Measurements from ENCODE around the gene MFSD8.
A peak's percentile ranks its signal among the peaks of the same experiment; 100 is the strongest.
"Not testable (repeated sequence)": the region's sequence is repeated elsewhere in the genome, so short reads cannot be mapped to it uniquely, and the experiment has no call there.

Gene MFSD8

DNA sequence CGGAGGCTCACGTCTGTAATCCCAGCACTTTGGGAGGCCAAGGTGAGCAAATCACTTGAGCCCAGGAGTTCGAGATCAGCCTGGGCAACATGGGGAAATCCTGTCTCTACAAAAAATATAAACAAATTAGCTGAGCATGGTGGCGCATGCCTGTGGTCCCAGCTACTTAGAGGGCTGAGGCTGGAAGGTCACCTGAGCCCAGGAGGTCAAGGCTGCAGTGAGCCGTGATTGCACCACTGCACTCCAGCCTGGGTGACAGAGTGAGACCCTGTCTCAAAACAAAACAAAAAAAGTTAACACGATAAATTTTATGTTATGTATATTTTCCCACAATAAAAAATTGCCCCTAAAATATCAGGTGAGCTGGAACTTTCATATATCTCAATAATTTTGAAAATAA is 33.1 kb downstream of the MFSD8 start:
- not testable (repeated sequence) for DNase-seq (ENCODE audit: low spot score)

DNA sequence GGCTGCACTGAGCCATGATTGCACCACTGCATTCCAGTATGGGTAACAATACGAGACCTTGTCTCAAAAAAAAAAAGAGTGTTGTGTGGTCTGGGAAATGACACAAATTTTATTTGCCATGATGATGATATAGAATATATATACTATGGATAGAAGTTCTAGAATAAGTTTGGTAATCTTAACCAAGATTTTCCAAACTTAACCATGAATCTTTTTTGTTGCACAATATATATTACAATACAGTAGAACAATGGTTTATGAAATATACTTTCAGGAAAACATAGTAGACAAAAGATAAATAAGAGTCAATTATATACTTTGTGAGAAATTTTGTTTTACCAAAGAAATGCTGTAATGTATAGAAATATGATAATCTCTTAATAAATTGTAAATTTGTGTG is 34.8 kb downstream of the MFSD8 start:
- DNase-seq (ENCODE audit: low spot score): no peak

DNA sequence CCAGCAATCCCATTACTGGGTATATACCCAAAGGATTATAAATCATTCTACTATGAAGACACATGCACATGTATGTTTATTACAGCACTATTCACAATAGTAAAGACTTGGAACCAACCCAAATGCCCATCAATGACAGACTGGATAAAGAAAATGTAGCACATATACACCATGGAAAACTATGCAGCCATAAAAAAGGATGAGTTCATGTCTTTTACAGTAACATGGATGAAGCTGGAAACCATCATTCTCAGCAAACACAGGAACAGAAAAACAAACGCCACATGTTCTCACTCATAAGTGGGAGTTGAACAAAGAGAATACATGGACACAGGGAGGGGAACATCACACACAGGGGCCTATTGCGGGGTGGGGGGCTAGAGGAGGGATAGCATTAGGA is 39.3 kb downstream of the MFSD8 start:
- not testable (repeated sequence) for DNase-seq (ENCODE audit: low spot score)

DNA sequence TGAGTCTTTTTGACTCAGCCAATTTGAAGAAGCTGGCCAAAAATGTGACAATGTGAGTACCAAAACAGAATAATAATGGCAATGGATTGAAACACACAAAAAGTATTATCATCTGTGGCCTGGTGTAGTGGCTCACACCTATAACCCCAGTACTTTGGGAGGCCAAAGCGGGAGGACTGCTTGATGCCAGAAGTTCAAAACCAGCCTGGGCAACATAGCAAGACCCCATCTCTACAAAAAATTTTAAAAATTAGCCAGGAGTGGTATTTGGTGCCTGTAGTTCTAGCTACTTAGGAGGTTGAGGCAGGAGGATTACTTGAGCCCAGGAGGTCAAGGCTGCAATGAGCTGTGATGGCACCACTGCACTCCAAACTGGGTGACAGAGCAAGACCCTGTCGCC is 42.7 kb downstream of the MFSD8 start:
- DNase-seq (ENCODE audit: low spot score): no peak

DNA sequence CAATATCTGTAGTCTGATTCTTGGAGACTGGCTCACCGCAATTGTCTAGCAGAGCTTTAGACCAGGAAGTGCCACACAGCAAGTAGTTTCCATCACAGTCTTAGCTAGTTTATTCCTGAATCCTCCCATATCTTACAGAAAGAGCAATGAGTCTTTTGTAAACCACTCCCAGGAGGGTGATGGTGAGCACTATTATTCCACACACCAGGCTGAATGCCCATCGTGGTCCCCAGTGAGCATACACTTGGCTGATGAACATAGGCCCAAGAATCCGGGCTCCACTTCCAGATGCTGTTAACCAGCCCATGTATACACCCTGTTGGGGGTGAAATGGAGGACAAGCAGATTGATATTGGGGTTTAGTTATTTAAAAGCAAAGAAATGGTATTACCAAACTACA is 44.5 kb downstream of the MFSD8 start:
- no peak for DNase-seq (ENCODE audit: low spot score)

DNA sequence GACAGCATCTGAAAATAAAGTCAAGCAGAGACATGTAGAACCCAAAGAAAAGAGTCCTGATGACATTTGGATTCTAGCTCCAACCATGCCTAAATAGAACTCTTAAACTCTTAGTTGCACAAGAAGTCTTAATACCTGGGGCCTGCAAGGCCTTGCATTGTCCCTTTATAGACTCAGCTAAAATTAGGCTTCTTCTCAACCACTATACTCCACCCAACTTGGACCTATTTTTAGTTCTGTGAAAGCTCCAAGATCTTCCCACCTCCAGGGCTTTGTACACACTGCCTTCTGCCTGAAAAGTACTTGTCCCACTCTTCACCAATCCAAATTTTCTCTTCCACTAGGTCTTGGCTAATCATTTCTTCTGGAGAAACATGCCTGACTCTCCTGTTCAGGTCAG is 47.8 kb downstream of the MFSD8 start:
- no peak for DNase-seq (ENCODE audit: low spot score)

DNA sequence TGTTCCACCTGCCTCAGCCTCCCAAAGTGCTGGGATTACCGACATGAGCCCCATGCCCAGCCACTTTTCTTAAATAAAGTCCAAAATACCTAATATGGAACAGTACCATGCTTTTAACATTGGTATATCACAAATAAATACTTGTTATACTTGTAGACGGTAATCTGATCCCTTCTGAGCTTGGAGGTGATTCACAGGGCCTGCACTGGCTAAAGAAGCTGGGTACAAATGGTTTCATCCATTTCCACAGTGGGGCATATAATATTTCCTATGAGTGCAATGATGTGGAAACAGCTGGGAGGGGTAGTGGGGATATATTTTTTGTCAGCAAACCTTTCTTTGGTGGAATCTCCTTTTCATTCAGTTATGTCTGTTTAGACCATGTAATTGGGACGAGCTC is 48.5 kb downstream of the MFSD8 start:
- DNase-seq (ENCODE audit: low spot score): no peak

DNA sequence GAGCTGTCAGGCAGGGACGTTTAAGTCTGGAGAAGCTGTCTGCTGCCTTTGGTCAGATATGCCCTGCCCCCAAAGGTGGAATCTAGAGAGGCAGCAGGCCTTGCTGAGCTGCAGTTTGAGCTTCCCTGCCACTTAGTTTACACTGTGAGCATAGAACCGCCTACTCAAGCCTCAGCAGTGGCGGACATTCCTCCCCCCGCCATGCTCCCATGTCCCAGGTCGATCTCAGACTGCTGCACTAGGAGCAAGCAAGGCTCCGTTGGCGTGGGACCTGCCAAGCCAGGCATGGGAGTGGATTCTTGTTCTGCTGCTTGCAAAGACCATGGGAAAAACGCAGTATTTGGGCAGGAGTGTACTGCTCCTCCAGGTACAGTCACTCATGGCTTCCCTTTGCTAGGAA is 59.9 kb downstream of the MFSD8 start:
- DNase-seq (ENCODE audit: low spot score): no peak

DNA sequence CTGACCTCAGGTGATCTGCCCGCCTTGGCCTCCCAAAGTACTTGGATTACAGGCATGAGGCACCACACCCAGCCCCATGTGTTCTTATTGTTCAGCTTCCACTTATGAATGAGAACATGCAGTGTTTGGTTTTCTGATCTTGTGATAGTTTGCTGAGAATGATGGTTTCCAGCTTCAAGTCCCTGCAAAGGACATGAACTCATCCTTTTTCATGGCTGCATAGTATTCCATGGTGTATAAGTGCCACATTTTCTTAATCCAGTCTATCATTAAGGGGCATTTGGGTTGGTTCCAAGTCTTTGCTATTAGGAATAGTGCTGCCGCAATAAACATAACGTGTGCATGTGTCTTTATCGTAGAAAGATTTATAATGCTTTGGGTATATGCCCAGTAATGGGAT is 65.3 kb downstream of the MFSD8 start:
- DNase-seq (ENCODE audit: low spot score): not testable (repeated sequence)

DNA sequence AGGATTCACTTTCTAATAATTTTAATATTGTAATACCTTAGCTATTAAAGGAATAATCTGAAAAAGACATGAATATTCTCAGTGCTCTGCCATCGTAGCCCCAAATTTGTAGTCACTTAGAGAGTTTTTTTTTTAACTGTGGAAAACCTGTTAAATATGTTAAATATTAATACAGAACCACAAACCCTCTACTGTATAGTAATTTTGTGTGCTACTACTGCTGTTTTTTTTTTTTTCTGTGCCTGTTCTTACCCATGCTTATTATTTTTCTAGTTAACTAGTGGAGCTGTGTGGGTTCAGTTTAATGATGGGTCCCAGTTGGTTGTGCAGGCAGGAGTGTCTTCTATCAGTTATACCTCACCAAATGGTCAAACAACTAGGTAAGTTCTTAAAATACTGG is 68.4 kb downstream of the MFSD8 start:
- DNase-seq (ENCODE audit: low spot score): no peak

DNA sequence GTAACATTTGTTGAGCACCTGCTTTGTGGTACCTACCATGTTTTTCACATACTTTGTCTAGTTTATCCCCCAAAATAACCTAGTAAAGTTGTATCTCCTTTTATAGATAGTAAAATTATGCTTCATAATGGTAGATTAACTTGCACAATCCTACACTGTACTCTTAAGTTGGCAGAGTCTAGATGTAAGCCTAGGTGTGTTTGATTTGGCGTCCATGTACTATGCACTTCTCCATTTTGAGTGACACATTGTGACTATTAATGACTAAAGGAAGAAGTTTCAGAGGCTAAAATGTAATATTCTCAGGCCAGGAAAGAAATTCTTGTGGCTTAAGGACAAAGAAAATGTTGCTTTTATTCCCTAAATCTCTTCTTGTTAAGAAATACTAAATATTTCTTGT is 68.9 kb downstream of the MFSD8 start:
- no peak for DNase-seq (ENCODE audit: low spot score)

DNA sequence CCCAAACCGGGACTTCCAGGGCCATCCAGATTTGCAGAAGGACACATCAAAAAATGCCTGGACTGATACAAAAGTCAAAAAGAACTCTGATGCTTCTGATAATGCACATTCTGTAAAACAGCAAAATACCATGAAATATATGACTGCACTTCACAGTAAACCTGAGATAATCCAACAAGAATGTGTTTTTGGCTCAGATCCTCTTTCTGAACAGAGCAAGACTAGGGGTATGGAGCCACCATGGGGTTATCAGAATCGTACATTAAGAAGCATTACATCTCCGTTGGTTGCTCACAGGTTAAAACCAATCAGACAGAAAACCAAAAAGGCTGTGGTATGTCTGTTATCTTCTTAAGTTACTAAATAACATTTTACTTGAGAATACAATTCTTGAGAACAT is 75.1 kb downstream of the MFSD8 start:
- no peak for DNase-seq (ENCODE audit: low spot score)

DNA sequence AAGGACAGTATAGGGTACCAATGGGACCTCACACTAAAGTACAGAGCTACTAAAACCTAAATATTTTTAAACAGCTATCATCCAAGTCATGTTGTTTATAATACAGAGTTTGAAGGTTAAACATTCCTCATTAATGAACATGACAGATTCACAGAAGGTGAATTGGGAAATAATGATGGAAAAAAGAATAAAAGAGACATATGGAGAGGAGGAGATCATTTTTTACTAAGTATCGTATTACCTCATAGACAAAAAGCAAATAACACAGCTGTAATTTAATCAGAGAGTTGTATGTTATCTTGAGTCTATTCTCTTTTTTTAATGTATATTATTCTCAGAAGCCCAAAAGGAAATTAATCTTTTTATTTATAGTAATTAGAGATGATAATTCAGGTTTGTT is 76.4 kb downstream of the MFSD8 start:
- DNase-seq (ENCODE audit: low spot score): no peak

DNA sequence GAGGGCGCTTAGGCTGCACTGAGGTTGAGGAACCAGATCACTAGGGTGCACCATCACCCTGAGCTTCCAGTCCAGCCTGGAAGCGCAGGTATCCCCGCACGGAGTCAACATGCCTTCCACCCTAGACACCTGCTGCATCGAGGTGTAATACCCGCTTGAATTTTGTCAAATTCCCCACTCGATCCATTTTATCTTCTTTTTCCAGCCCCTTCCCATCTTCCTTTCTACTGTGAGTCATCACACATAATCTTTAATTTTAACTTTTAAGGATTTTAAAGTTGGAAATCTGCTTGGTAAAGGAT is 83.5 kb downstream of the MFSD8 start:
- no peak for DNase-seq (ENCODE audit: low spot score)

DNA sequence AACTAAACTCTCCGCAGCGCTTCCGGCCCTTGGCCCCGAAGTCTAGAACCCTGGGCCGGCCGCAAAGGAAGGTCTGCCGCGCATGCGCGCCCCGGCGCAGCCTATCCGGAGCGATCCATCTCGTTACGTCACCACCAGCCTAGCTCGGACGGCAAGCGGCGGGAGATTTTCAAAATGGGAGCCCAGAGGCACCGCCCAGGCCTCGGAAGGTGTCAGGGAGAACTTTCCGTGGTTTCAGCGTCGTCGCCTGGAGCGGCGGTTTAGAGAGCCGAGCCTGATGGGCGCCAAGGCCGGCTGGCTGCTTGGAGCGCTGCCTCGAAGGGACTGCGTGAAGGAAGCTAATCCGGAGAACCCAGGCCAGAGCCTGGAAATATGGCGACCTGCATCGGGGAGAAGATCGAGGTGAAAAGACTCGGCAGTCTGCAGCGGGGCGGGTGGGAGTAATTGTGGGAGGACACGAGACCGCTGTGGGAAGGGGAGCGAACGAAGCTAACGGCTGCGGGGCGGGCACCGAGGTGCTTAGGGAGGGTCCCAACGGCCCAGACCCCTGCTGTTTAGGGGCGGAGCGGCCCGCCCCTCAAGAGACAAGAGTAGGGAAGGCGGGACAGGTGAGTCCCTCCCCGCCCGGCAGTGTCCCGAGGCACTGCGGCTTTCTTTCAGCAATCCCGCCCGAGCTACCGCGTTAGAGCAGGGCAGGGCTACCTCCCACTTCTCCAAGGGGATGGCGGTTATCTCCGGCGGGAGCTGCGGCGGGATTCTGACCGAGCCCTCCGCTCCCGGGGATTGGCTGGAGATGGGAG is 84.0 kb downstream of the MFSD8 start, which contains the start of gene PLK4:
Gene PLK4 (plus strand): TSS at position 131 of the 800 bp plus-strand sequence. CDS start 242 bp downstream, at position 373.
- peak; percentile 99 for DNase-seq (ENCODE audit: low spot score)

DNA sequence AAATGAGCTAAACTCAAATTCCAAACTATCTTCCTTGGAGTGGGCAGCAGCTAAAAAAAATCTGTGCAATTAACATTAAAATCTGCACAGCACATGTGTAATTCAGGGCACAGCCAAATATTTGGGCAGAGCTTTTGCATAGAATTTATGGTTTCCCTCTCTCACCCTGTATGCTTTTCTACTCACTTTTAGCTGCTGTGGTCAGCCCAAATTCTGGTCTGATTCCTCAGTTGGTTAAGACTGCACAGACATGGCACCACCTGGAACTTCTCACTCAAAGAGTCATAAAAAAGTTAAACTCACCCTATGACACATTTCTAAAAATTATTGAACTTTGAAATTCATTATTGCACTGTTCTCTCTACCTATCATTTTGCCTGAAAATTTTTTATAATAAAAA is 89.2 kb downstream of the MFSD8 start:
- no peak for DNase-seq (ENCODE audit: low spot score)

DNA sequence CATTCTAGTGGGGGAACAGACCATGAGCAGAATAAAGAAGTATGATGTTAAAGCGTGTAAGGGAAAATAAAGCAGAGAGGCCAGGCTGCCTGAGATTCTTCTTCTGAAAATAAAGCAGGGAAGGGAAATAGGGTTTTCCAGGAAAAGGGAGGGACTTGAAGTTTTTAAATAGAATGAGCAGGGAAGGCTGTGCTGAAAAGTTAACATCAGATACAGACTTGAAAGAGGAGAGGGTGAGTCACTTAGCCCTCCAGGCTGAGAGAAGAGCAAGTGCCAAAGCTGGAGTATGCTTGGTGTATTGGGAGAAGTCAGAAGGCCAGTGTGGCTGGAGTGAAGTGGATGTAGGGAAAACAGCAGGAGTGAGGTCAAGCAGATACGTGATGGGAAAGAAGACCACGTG is 94.3 kb downstream of the MFSD8 start:
- no peak for DNase-seq (ENCODE audit: low spot score)

DNA sequence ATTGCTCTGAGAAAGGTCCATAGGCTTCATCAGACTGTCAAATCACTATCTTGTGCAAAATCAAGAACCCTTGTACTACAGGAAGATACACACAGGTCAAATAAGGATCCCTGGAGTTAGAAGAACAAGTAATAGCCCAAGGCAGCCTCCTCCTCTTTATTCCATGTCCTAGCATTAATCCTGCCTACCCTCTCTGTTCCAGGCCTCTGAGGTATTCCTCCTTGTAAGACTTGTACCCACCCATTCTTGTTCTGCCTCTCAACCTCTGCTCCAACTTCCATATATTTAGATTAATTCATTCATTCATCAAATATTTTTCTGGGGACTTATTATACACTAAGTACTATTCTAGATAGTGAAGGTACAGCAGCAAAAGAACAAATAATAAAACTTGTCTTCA is 94.7 kb downstream of the MFSD8 start:
- DNase-seq (ENCODE audit: low spot score): no peak

DNA sequence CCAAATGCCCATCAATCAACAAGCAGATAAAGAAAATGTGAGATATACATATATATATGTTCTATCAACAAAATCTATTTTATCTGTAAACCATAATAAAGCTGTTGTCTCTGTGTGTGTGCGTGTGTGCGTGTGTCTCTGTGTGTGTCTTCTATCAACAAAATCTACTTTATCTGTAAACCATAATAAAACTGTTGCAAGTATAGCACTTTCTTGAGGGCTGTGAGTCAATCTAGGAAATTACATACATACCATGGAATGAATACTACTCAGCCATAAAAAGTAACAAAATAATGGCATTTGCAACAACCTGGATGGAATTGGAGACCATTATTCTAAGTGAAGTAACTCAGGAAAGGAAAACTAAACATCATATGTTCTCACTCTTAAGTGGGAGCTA is 96.8 kb downstream of the MFSD8 start:
- no peak for DNase-seq (ENCODE audit: low spot score)

Data from left forelimb (tissue), 1 donor.